Measurements from ENCODE around the gene CHN1. TPM values are rescaled to one million over a fixed set of nuclear protein-coding genes. Genes with fewer than 3 reads are reported as not detected.

CHN1 gene
- total RNA-seq, 4 donors from 2014 or later, result 6.4 to 23.8 (median 8.7) TPM

DNA sequence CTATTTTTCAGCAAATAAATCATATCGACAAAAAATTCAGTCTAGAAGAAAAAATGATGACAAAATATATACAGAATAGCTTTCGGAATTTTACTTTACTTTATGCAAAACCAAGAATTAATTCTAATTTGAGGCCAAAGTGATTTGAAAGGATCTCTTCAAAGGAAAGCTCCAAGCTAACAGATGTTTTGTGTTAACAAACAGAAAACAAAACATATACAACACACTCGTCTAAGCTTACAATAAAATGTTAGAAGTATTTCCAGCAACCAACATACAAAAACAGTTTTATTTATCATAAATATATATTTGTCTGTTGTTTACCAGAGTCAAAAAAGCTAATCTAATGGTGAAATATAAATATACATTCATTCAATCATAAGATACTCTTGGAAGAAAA is 122.8 kb downstream of the CHN1 start:
- TF ChIP-seq, protein P1, sequence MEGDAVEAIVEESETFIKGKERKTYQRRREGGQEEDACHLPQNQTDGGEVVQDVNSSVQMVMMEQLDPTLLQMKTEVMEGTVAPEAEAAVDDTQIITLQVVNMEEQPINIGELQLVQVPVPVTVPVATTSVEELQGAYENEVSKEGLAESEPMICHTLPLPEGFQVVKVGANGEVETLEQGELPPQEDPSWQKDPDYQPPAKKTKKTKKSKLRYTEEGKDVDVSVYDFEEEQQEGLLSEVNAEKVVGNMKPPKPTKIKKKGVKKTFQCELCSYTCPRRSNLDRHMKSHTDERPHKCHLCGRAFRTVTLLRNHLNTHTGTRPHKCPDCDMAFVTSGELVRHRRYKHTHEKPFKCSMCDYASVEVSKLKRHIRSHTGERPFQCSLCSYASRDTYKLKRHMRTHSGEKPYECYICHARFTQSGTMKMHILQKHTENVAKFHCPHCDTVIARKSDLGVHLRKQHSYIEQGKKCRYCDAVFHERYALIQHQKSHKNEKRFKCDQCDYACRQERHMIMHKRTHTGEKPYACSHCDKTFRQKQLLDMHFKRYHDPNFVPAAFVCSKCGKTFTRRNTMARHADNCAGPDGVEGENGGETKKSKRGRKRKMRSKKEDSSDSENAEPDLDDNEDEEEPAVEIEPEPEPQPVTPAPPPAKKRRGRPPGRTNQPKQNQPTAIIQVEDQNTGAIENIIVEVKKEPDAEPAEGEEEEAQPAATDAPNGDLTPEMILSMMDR (IDR thresholded peaks at IDR 0.05), result no peak
- no peak for DNase-seq (ENCODE audit: low spot score)
- ATAC-seq (ENCODE audit: low FRiP score), result no peak

DNA sequence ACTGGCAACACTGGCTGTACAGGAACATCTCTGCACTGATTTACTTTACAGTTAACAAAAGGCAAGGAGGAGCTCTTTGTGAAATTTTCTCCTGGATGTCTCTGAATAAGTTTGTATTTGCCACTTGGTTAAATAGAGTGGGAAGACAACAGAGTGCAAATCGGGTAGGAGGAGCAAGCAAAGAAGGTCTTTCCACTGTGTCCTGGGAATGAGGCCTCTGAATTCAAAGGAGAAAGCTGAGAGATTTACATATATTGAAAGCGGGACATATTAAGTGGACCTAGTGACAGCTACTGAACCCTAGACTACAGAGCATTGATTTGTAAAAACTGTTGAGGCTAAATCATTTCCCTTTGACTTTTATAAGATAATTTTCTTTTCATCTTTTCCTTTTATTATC is 123.5 kb downstream of the CHN1 start:
- no peak for DNase-seq (ENCODE audit: low spot score)
- TF ChIP-seq, protein P1 (IDR thresholded peaks at IDR 0.05), result no peak
- ATAC-seq (ENCODE audit: low FRiP score), result no peak

DNA sequence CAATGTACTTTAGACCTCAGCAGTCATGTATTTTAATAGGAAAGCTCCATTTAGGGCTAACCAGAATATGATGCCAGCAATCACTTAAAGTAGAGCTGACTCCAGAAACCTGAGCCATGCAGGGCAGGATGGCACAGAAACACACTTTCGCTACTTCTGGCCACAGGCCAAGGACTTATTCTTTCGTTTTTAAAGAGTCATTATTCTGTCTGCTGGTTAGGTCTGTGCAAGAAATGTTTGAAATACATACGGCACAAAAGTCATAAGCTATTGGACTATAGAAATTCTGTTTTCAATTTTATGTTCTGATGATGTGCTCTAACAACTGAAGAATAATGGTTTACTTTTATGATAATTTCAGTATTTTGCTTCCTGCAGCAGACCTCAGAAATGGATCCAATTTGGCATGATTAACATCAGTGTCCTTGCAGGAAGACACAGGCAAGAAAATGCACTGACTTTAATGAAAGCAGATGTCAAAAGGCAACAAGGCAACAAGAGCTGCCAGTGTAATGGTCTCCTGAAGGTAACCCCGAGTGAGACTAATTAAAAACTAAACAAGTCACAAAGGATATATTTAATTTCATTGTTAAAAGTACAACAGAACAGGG is 126.5 kb downstream of the CHN1 start:
- peak; percentile 54 for ATAC-seq (ENCODE audit: low FRiP score)
- TF ChIP-seq, protein P1 (IDR thresholded peaks at IDR 0.05), result no peak
- DNase-seq (ENCODE audit: low spot score), result no peak

DNA sequence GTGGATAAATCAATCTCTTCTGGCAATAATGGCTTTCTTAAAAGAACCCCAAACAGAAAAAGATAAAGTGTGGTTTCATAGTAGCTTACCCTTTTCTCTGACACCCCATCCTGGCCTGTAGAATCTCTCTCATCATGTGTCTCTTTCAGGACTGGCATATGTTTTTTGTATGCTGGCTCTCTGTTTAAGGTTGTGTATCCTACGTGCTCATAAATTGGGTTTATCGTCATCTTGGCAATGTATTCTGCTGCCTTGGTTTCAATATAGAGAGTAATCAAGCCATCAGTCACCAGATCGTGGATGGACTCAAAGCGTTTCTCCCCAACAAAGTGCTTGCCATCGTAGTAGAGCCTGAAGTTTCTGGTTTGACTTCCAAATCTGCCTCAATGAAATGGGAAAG is 127.4 kb downstream of the CHN1 start:
- no peak for ATAC-seq (ENCODE audit: low FRiP score)
- DNase-seq (ENCODE audit: low spot score), result no peak
- TF ChIP-seq, protein P1 (IDR thresholded peaks at IDR 0.05), result no peak

DNA sequence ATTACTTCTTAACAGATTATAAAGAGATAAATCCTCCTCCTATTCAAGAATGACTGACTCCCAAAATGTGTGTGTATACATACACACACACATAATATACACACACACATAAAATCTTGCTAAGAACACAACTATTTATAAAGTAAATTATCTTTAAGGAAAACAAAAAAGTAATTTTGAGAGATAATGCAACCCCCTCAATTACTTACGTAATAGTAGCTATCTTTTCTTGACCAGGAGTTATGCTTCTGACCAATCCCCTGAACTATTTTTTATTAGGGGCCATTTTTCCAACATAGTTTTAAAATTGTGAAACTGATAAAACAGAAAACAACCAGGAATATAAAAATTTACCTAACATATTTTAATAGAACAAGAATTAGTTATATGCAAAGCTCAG is 127.9 kb downstream of the CHN1 start:
- TF ChIP-seq, protein P1 (IDR thresholded peaks at IDR 0.05), result no peak
- ATAC-seq (ENCODE audit: low FRiP score) (no peak), DNase-seq (ENCODE audit: low spot score) (no peak)

DNA sequence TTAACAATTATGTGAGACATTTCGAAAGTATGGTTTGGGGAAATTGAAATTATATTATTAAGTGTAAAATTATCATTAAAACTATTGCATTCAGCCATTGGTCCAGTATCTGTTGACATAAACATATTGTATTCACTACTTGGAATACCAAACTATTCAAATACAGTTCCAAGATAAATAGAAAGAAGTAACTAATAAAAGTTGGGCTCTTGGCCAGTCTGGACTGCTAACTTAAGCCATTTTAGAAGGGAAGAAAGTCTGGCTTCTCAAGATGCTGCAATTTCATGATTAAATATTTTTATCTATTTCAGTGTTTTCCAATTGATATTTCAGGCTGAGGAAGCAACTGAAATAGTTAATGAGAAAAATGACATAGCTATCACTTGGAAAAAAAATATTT is 131.1 kb downstream of the CHN1 start:
- ATAC-seq (ENCODE audit: low FRiP score) (no peak), DNase-seq (ENCODE audit: low spot score) (no peak)
- TF ChIP-seq, protein P1 (IDR thresholded peaks at IDR 0.05), result no peak

DNA sequence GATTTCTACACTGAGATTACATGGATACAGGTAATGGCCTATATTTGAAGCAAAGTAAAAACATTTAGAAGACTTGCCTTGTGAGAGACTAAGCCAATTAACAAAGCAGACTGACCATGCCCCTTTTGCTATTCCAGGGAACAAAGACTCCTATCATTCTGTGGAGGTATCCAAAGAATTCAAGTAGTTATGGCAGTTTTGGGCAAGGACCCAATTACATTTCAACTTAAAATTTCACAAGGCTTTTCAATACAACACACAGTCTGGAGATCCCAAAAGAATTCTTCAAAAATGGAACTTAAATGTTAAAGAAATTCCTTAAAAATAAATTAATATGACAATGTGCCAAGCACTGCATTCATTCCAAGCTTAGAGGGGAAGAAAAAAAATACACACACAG is 131.7 kb downstream of the CHN1 start:
- TF ChIP-seq, protein P1 (IDR thresholded peaks at IDR 0.05), result no peak
- DNase-seq (ENCODE audit: low spot score) (no peak), ATAC-seq (ENCODE audit: low FRiP score) (no peak)
